Activated T-helper 2 cell treated with anti-CD3 and anti-CD28 coated beads, Interferon-gamma antibody, Interleukin-2, Interleukin-4, amounts not matched to agents 10 μg/mL and 5 μg/mL and 100 μg/mL, durations not matched to agents 14 hours and 24 hours and 36 hours (primary cell): ENCODE data around the gene PDGFB. TPM values are rescaled to one million over a fixed set of nuclear protein-coding genes. Genes with fewer than 3 reads are reported as not detected.

ENCODE experiments used
- DNase-seq: peaks from one replicate; pipeline ENCODE4 v3.0.0; 2021; ENCODE audit warnings: low spot score
- H3K27ac Mint-ChIP-seq: one replicate; pipeline ENCODE4 v1.8.0; 2021; ENCODE audit warnings: mixed read lengths
- H3K27me3 Mint-ChIP-seq: one replicate; pipeline ENCODE4 v1.8.0; 2021; ENCODE audit warnings: low read depth, mixed read lengths
- H3K36me3 Mint-ChIP-seq: one replicate; pipeline ENCODE4 v1.8.0; 2021; ENCODE audit warnings: low read depth, mixed read lengths
- H3K4me1 Mint-ChIP-seq: one replicate; pipeline ENCODE4 v1.8.0; 2021; ENCODE audit warnings: low read depth, mixed read lengths
- H3K4me3 Mint-ChIP-seq: one replicate; pipeline ENCODE4 v1.8.0; 2021; ENCODE audit warnings: low read depth, mild to moderate bottlenecking, moderate library complexity, mixed read lengths
- H3K9me3 Mint-ChIP-seq: one replicate; pipeline ENCODE4 v1.8.0; 2021; ENCODE audit warnings: mixed read lengths
- intact Hi-C: fragments of 100-400 bp; cut with micrococcal nuclease; formaldehyde crosslinking; loops from one replicate; pipeline ENCODE4 v1.15.1; 2023
- total RNA-seq: library from RNA; stranded (reverse); gene quantifications from 2 replicates; pipeline ENCODE4 v1.2.3, GENCODE V29; 2022

PDGFB gene
- total RNA-seq, 1 donor from 2014 or later, result 4.2 TPM

GRCh38 chr22:39256186-39256552 is 11.4 kb upstream of the PDGFB start:
- Mint-ChIP-seq H3K4me1 (peaks cover 23% of the 10 kb centered on the region), H3K36me3 (no peaks in the 10 kb centered on the region), H3K9me3 (peaks cover 5% of the 10 kb centered on the region), H3K4me3 (no peak overlapping the region), H3K27me3 (peaks cover 6% of the 10 kb centered on the region), H3K27ac (no peak overlapping the region)
- no peak for DNase-seq
- intact Hi-C loops, result no loop called here

GRCh38 chr22:39255449-39256185 is 10.8 kb upstream of the PDGFB start:
- Mint-ChIP-seq H3K36me3 (no peaks in the 10 kb centered on the region), H3K27me3 (peaks cover 6% of the 10 kb centered on the region), H3K4me3 (no peak overlapping the region), H3K4me1 (peaks cover 23% of the 10 kb centered on the region), H3K9me3 (no peaks in the 10 kb centered on the region), H3K27ac (peak overlapping the region; percentile 97)
- intact Hi-C loops, result no loop called here
- DNase-seq, result no peak

GRCh38 chr22:39254789-39255298 is 10.1 kb upstream of the PDGFB start:
- Mint-ChIP-seq H3K36me3 (no peaks in the 10 kb centered on the region), H3K9me3 (no peaks in the 10 kb centered on the region), H3K27me3 (peaks cover 9% of the 10 kb centered on the region), H3K4me1 (peaks cover 23% of the 10 kb centered on the region), H3K4me3 (peak overlapping the region; percentile 74), H3K27ac (peak overlapping the region; percentile 97)
- DNase-seq, result peak; percentile 54
- intact Hi-C loops, result no loop called here

GRCh38 chr22:39254122-39254521 is 9.3 kb upstream of the PDGFB start:
- Mint-ChIP-seq H3K36me3 (no peaks in the 10 kb centered on the region), H3K4me1 (peaks cover 23% of the 10 kb centered on the region), H3K9me3 (no peaks in the 10 kb centered on the region), H3K27ac (peak overlapping the region; percentile 97), H3K4me3 (no peak overlapping the region), H3K27me3 (peaks cover 10% of the 10 kb centered on the region)
- intact Hi-C loops, result no loop called here
- no peak for DNase-seq

- intact Hi-C loops, result loop anchor here (1.0 kb wide), 2 partner anchors 8 to 13 kb away; no protein-coding TSS in a partner anchor
- DNase-seq, result no peak
- H3K36me3 Mint-ChIP-seq, result no peaks in the 10 kb centered on the region
- peaks cover 12% of the 10 kb centered on the region for H3K27me3 Mint-ChIP-seq
- H3K4me3 Mint-ChIP-seq, result no peak overlapping the region
- no peak overlapping the region for H3K27ac Mint-ChIP-seq
- H3K4me1 Mint-ChIP-seq, result peaks cover 23% of the 10 kb centered on the region
- H3K9me3 Mint-ChIP-seq, result no peaks in the 10 kb centered on the region
Measured at GRCh38 chr22:39253435-39254070, 8.8 kb upstream of the PDGFB start.

- peaks cover 16% of the 10 kb centered on the region for H3K27me3 Mint-ChIP-seq
- no peak overlapping the region for H3K4me3 Mint-ChIP-seq
- H3K4me1 Mint-ChIP-seq, result peaks cover 23% of the 10 kb centered on the region
- DNase-seq, result no peak
- intact Hi-C loops, result loop anchor here (1.0 kb wide), 2 partner anchors 7 to 14 kb away; no protein-coding TSS in a partner anchor
- H3K36me3 Mint-ChIP-seq, result no peaks in the 10 kb centered on the region
- H3K9me3 Mint-ChIP-seq, result no peaks in the 10 kb centered on the region
- peak overlapping the region; percentile 64 for H3K27ac Mint-ChIP-seq
Measured at GRCh38 chr22:39252461-39253434, 8.0 kb upstream of the PDGFB start.

- H3K4me1 Mint-ChIP-seq, result peaks cover 23% of the 10 kb centered on the region
- intact Hi-C loops, result no loop called here
- H3K9me3 Mint-ChIP-seq, result no peaks in the 10 kb centered on the region
Measured at GRCh38 chr22:39251762-39252460, 7.1 kb upstream of the PDGFB start.

GRCh38 chr22:39250838-39251237 is 6.1 kb upstream of the PDGFB start:
- Mint-ChIP-seq H3K4me1 (peaks cover 22% of the 10 kb centered on the region), H3K27me3 (peaks cover 34% of the 10 kb centered on the region)

More at GRCh38 chr22:39251762-39252460, 7.1 kb upstream of the PDGFB start:
- no peak for DNase-seq
- Mint-ChIP-seq H3K36me3 (no peaks in the 10 kb centered on the region), H3K4me3 (no peak overlapping the region), H3K27me3 (peaks cover 24% of the 10 kb centered on the region), H3K27ac (no peak overlapping the region)

GRCh38 chr22:39250131-39250530 is 5.3 kb upstream of the PDGFB start:
- intact Hi-C loops, result no loop called here
- peaks cover 16% of the 10 kb centered on the region for H3K4me1 Mint-ChIP-seq
- H3K4me3 Mint-ChIP-seq, result no peak overlapping the region
- H3K27ac Mint-ChIP-seq, result no peak overlapping the region
- no peaks in the 10 kb centered on the region for H3K9me3 Mint-ChIP-seq
- no peak for DNase-seq
- H3K36me3 Mint-ChIP-seq, result no peaks in the 10 kb centered on the region
- H3K27me3 Mint-ChIP-seq, result peaks cover 40% of the 10 kb centered on the region

More at GRCh38 chr22:39250838-39251237, 6.1 kb upstream of the PDGFB start:
- Mint-ChIP-seq H3K36me3 (no peaks in the 10 kb centered on the region), H3K27ac (no peak overlapping the region), H3K9me3 (no peaks in the 10 kb centered on the region), H3K4me3 (no peak overlapping the region)
- DNase-seq, result no peak
- intact Hi-C loops, result no loop called here

- intact Hi-C loops, result no loop called here
- H3K4me3 Mint-ChIP-seq, result no peak overlapping the region
- H3K27ac Mint-ChIP-seq, result no peak overlapping the region
Measured at GRCh38 chr22:39249086-39249704, 4.4 kb upstream of the PDGFB start.

GRCh38 chr22:39248254-39248653 is 3.5 kb upstream of the PDGFB start:
- Mint-ChIP-seq H3K27me3 (peaks cover 48% of the 10 kb centered on the region), H3K4me3 (no peak overlapping the region), H3K4me1 (peaks cover 10% of the 10 kb centered on the region), H3K9me3 (no peaks in the 10 kb centered on the region), H3K27ac (no peak overlapping the region), H3K36me3 (no peaks in the 10 kb centered on the region)
- no peak for DNase-seq
- intact Hi-C loops, result no loop called here

More at GRCh38 chr22:39249086-39249704, 4.4 kb upstream of the PDGFB start:
- DNase-seq, result no peak
- H3K4me1 Mint-ChIP-seq, result peaks cover 11% of the 10 kb centered on the region
- peaks cover 44% of the 10 kb centered on the region for H3K27me3 Mint-ChIP-seq
- H3K9me3 Mint-ChIP-seq, result no peaks in the 10 kb centered on the region
- H3K36me3 Mint-ChIP-seq, result no peaks in the 10 kb centered on the region
